Esophagus mucosa (tissue), 1 donor: ENCODE results near the gene TYMS. TPM values are rescaled to one million over a fixed set of nuclear protein-coding genes. Genes with fewer than 3 reads are reported as not detected.

Source experiments
- ATAC-seq: fragments of 200-7000 bp; cut with Tn5 transposase; one replicate; pipeline ENCODE4 v1.9.1; 2020
- total RNA-seq: library from RNA; stranded (reverse); gene quantifications from one replicate; pipeline ENCODE4 v1.2.4, GENCODE V29; 2023
- donor health status: DM: yes; HTN: yes; CAD: no.

The TYMS gene
- total RNA-seq, 1 donor from 2014 or later, result 28.4 TPM

- peak; percentile 99 for ATAC-seq
These were observed 55.1 kb downstream of the TYMS start, which contains the start of gene ENOSF1 for GRCh38 chr18:712401-713134. Gene ENOSF1 (minus strand): TSS chr18:712630. CDS start chr18:712587, 43 bp downstream.

- ATAC-seq, result no peak
These were observed 55.7 kb downstream of the TYMS start for GRCh38 chr18:713135-713490.

DNA sequence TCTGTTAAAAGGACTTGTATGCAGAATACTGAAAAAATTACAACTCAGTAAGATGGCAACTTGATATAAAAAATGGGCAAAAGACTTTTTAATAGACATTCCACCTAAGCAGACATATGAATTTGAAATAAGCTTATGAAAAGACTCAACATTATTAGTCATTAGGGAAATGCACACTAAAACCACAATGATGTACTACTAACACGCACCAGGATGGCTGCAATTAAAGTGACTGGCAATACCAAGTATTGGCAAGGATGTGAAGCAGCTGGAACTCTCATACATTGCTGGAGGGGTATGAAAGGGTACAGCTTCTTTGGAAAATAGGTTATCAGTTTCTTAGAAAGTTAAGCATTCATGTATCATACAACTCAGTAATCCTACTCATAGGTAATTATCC is 58.2 kb downstream of the TYMS start:
- no peak for ATAC-seq

GRCh38 chr18:717003-717402 is 59.5 kb downstream of the TYMS start:
- no peak for ATAC-seq

Other genes with a start within 250 kb of the TYMS start
- gene COLEC12, start 157.0 kb upstream of the TYMS start, total RNA-seq, result 0.68 TPM
- gene CETN1, start 77.3 kb upstream of the TYMS start, total RNA-seq, result not detected
- gene CLUL1, start 60.7 kb upstream of the TYMS start, total RNA-seq, result 0.28 TPM
- 50.3 TPM for gene ENOSF1, start 55.0 kb downstream of the TYMS start, total RNA-seq
- gene YES1, start 154.6 kb downstream of the TYMS start, total RNA-seq, result 49.7 TPM
- 0.12 TPM for gene ADCYAP1, start 247.2 kb downstream of the TYMS start, total RNA-seq